ENCODE data around the gene ARRDC4.

The ARRDC4 gene

GRCh38 chr15:98000249-98001203, 40.0 kb downstream of the ARRDC4 start:
- no peak for DNase-seq

GRCh38 chr15:98001663-98002194, 41.2 kb downstream of the ARRDC4 start:
- no peak for DNase-seq

- DNase-seq: no peak
Measured at GRCh38 chr15:98002419-98002818, 41.9 kb downstream of the ARRDC4 start.

GRCh38 chr15:98002866-98003265, 42.4 kb downstream of the ARRDC4 start:
- DNase-seq: no peak

- DNase-seq: no peak
Measured at GRCh38 chr15:98003518-98003917, 43.0 kb downstream of the ARRDC4 start.

- no peak for DNase-seq
Measured at GRCh38 chr15:98003996-98004395, 43.5 kb downstream of the ARRDC4 start.

GRCh38 chr15:98005659-98006058, 45.2 kb downstream of the ARRDC4 start:
- DNase-seq: no peak

- DNase-seq: no peak
Measured at GRCh38 chr15:98009169-98009568, 48.7 kb downstream of the ARRDC4 start.

GRCh38 chr15:98009971-98010370, 49.5 kb downstream of the ARRDC4 start:
- DNase-seq: no peak

- no peak for DNase-seq
Measured at GRCh38 chr15:98012354-98012753, 51.9 kb downstream of the ARRDC4 start.

- DNase-seq: no peak
Measured at GRCh38 chr15:98013631-98014030, 53.1 kb downstream of the ARRDC4 start.

- DNase-seq: no peak
Measured at GRCh38 chr15:98017150-98017964, 56.9 kb downstream of the ARRDC4 start.

- DNase-seq: no peak
Measured at GRCh38 chr15:98018761-98019351, 58.4 kb downstream of the ARRDC4 start.

All from activated CD4-positive, alpha-beta T cell treated with anti-CD3 and anti-CD28 coated beads for 48 hours (primary cell).